ENCODE data around the gene TTC21B.

DNA sequence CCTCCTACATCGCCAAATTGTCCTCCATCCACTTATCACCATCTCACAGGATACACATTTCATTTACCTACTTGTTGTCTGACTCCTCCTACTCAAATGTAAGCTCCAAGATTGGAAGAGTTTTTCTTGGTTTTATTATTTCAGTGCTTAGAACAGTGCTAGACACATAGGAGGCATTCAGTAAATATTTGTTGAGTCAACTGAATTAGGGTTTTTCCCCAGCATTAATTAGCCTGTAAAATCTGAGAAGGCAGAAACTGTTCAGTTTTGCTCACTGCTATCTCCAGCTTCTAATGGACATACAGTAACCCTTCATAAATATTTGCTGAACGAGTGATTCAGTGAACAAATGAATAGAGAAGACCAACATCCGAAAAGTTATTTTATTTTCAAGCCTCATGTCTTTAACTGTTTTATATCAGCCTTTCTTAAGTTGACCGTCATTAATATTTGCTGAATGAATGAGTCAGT is 800 bp downstream of the TTC21B start:
- TF ChIP-seq, protein P1, sequence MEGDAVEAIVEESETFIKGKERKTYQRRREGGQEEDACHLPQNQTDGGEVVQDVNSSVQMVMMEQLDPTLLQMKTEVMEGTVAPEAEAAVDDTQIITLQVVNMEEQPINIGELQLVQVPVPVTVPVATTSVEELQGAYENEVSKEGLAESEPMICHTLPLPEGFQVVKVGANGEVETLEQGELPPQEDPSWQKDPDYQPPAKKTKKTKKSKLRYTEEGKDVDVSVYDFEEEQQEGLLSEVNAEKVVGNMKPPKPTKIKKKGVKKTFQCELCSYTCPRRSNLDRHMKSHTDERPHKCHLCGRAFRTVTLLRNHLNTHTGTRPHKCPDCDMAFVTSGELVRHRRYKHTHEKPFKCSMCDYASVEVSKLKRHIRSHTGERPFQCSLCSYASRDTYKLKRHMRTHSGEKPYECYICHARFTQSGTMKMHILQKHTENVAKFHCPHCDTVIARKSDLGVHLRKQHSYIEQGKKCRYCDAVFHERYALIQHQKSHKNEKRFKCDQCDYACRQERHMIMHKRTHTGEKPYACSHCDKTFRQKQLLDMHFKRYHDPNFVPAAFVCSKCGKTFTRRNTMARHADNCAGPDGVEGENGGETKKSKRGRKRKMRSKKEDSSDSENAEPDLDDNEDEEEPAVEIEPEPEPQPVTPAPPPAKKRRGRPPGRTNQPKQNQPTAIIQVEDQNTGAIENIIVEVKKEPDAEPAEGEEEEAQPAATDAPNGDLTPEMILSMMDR (IDR thresholded peaks at IDR 0.05; ENCODE audit: low read length), result no peak
- no peak for TF ChIP-seq EZH2 (IDR thresholded peaks at IDR 0.05; ENCODE audit: borderline replicate concordance, low read length)
